K562 (cell line): ENCODE measurements around the gene ARID3A. TPM values are rescaled to one million over a fixed set of nuclear protein-coding genes. Genes with fewer than 3 reads are reported as not detected.

ENCODE experiments used
- ATAC-seq: fragments of 200-7000 bp; cut with Tn5 transposase; 3 replicates; pipeline ENCODE4 v1.9.1; 2020; ENCODE audit warnings: moderate library complexity
- BruUV-seq: library from RNA; stranded (reverse); fragments of 400-500 nt; replicated peaks from 2 replicates; lab custom pipeline; 2021; lab: Mats Ljungman, UMichigan
- CTCF ChIA-PET: fragments of 300-600 bp; formaldehyde crosslinking; extraction: SDS; loops from one replicate; lab custom pipeline; 2021; ENCODE audit warnings: low intra/inter-chr PET ratio; lab: Yijun Ruan, JAX
- POLR2A ChIA-PET: fragments of 300-600, 350-650 bp; sonication (Branson Sonifier 250); formaldehyde crosslinking; extraction: SDS; loops from one replicate; lab custom pipeline; 2021; ENCODE audit warnings: antibody characterized with exemption, inconsistent platforms; lab: Yijun Ruan, JAX
- DNase-seq, 4 experiments: peaks; one replicate each; pipeline versions ENCODE4 v3.0.0 to v3.0.0-alpha.2; 2011 to 2018; ENCODE audit warnings: low spot score in 3 of 4, mixed read lengths in 3 of 4; ENCODE audit errors: extremely low read depth in 1 of 4
- FAIRE-seq: peaks from 2 replicates; lab custom pipeline; 2011; peaks lifted over from hg19 to GRCh38; lab: Jason Lieb, UNC
- H2AFZ ChIP-seq: 2 replicates; pipeline ENCODE4 v1.6.0; 2011; ENCODE audit warnings: low read depth, low read length, control low read depth, inconsistent platforms
- H3K27ac ChIP-seq: fragments of 200-600 bp; 3 replicates; pipeline ENCODE4 v1.8.0; 2011; ENCODE audit warnings: low read depth, mild to moderate bottlenecking, control low read depth, inconsistent platforms, low read length, moderate library complexity, mixed read lengths; ENCODE audit errors: extremely low read depth
- H3K27me3 ChIP-seq, 2 experiments: fragments of 300-600 bp in 1 of 2; 2 replicates in 1 of 2; 3 replicates in 1 of 2; pipeline versions ENCODE4 v1.6.0 to v1.8.0; 2011; ENCODE audit warnings: inconsistent platforms in 2 of 2, low read length in 2 of 2, mild to moderate bottlenecking in 1 of 2, mixed read lengths in 1 of 2, moderate library complexity in 1 of 2; ENCODE audit not compliant: control insufficient read depth in 2 of 2, insufficient read depth in 2 of 2
- H3K36me3 ChIP-seq: fragments of 300-600 bp; 3 replicates; pipeline ENCODE4 v1.8.0; 2011; ENCODE audit warnings: mild to moderate bottlenecking, low read length, inconsistent platforms; ENCODE audit not compliant: control insufficient read depth, insufficient read depth
- H3K4me1 ChIP-seq, 2 experiments: fragments of 200-600 bp in 1 of 2; replicated peaks in 1 of 2; 2 replicates in 1 of 2; 3 replicates in 1 of 2; pipeline versions ENCODE4 v1.5.1 to v1.8.0; 2011; ENCODE audit warnings: inconsistent platforms in 2 of 2, low read length in 2 of 2, mild to moderate bottlenecking in 1 of 2, mixed read lengths in 1 of 2, moderate library complexity in 1 of 2; ENCODE audit not compliant: control insufficient read depth in 2 of 2, insufficient read depth in 2 of 2
- H3K4me2 ChIP-seq: 2 replicates; pipeline ENCODE4 v1.6.1; 2011; ENCODE audit warnings: low read length, control low read depth, inconsistent platforms, mixed read lengths; ENCODE audit not compliant: insufficient read depth
- H3K4me3 ChIP-seq: fragments of 200-600 bp; sonication (generic), shearing (Covaris generic); 2 replicates; pipeline ENCODE4 v1.5.1; 2016; ENCODE audit warnings: control low read depth, inconsistent platforms
- H3K79me2 ChIP-seq: fragments of 200-600 bp; 3 replicates; pipeline ENCODE4 v1.8.0; 2011; ENCODE audit warnings: low read length, inconsistent platforms; ENCODE audit not compliant: control insufficient read depth, insufficient read depth
- H3K9ac ChIP-seq, 2 experiments: 2 replicates each; pipeline versions ENCODE4 v1.6.0 to v1.6.1; 2011; ENCODE audit warnings: low read depth in 2 of 2, low read length in 2 of 2, control low read depth in 1 of 2, inconsistent platforms in 1 of 2, mild to moderate bottlenecking in 1 of 2, mixed read lengths in 1 of 2; ENCODE audit not compliant: insufficient read depth in 1 of 2
- H3K9me1 ChIP-seq: one replicate; pipeline ENCODE4 v1.6.0; 2011; ENCODE audit warnings: inconsistent platforms, mild to moderate bottlenecking, low read length, moderate library complexity; ENCODE audit not compliant: control insufficient read depth, insufficient read depth
- H3K9me3 ChIP-seq: replicated peaks from 2 replicates; pipeline ENCODE4 v1.5.1; 2011; ENCODE audit warnings: low read depth, low read length, inconsistent platforms; ENCODE audit not compliant: control insufficient read depth, insufficient read depth
- H4K20me1 ChIP-seq: replicated peaks from 2 replicates; pipeline ENCODE4 v1.6.1; 2011; ENCODE audit warnings: low read length, inconsistent platforms, mixed read lengths; ENCODE audit not compliant: control insufficient read depth, insufficient read depth
- DPF2 ChIP-seq: fragments of 450-650 bp; IDR thresholded peaks from 2 replicates; pipeline ENCODE4 v1.6.1; 2016
- PHTF2 ChIP-seq: fragments of 250-450 bp; sonication (Bioruptor Pico); IDR thresholded peaks from 2 replicates; pipeline ENCODE4 v1.5.0; 2021; ENCODE audit warnings: mild to moderate bottlenecking
- POLR2G ChIP-seq: fragments of 200-400 bp; formaldehyde crosslinking; IDR thresholded peaks from 2 replicates; pipeline ENCODE4 v1.6.1; 2017; ENCODE audit warnings: low read depth, mild to moderate bottlenecking, antibody characterized with exemption, low read length, moderate library complexity
- XRCC4 ChIP-seq: IDR thresholded peaks from one replicate; pipeline ENCODE4 v1.6.1; 2011; ENCODE audit not compliant: insufficient read depth, insufficient read length; ENCODE audit errors: extremely low read depth
- ZC3H4 ChIP-seq: sonication (generic); formaldehyde crosslinking; IDR thresholded peaks from 2 replicates; pipeline ENCODE4 v1.9.0; 2021; ENCODE audit warnings: missing genetic modification reagents, borderline replicate concordance
- WGBS: fragments of 100-300 bp; shearing (Covaris generic); methylation state at CpG from one replicate; pipeline ENCODE4 v1.1.6; 2016; ENCODE audit warnings: low coverage, mixed read lengths; ENCODE audit not compliant: insufficient coverage; ENCODE audit errors: missing lambda C conversion rate; 5-methylcytosine and 5-hydroxymethylcytosine counted together
- in situ Hi-C: fragments of 300-500 bp; cut with MboI; formaldehyde crosslinking; loops from 4 replicates; pipeline ENCODE4 v1.15.0; 2018; ENCODE audit warnings: inconsistent platforms, mixed read lengths
- intact Hi-C: fragments of 100-400 bp; cut with micrococcal nuclease; formaldehyde crosslinking; loops from 2 replicates; pipeline ENCODE4 v1.14.2; 2022
- polyA plus RNA-seq, 8 experiments: library from polyadenylated mRNA; depleted of rRNA in 4 of 8; stranded (reverse) in 5 of 8; unstranded in 3 of 8; fragments of >200 nt; fragmentation: Nextera tagmentation in 2 of 8; fragmentation: Illumina TruSeq in 1 of 8; extraction: Ambion mirVana in 2 of 8; extraction: Trizol in 1 of 8; gene quantifications; 2 replicates each; pipeline versions ENCODE4 v1.2.1 to v1.2.3, GENCODE V29; 2011 to 2014; ENCODE audit warnings: inconsistent platforms in 1 of 8, missing spikeins in 1 of 8
- total RNA-seq, 7 experiments: library from RNA; depleted of rRNA in 6 of 7; stranded (reverse); fragments of >200 nt in 6 of 7; fragmentation: Illumina TruSeq in 2 of 7; extraction: Trizol in 2 of 7; gene quantifications; 2 replicates each; pipeline versions ENCODE4 v1.2.1 to v1.2.3, GENCODE V29; 2011 to 2021; ENCODE audit warnings: low replicate concordance in 1 of 7
- TF ChIP-seq, protein P1 (sequence below), 3 experiments: IDR thresholded peaks in 2 of 3; conservative IDR thresholded peaks in 1 of 3; 2 replicates each; pipeline ENCODE4 v1.5.1; 2011 to 2012; ENCODE audit warnings: low read length in 3 of 3, mild to moderate bottlenecking in 3 of 3, control low read depth in 2 of 3, improper control_type of control experiment in 1 of 3, inconsistent platforms in 1 of 3, low read depth in 1 of 3, mixed read lengths in 1 of 3, moderate library complexity in 1 of 3; ENCODE audit not compliant: insufficient read depth in 2 of 3
- TF ChIP-seq, protein P2 (sequence below), 2 experiments: fragments of 450-650 bp; formaldehyde crosslinking in 1 of 2; IDR thresholded peaks; 2 replicates each; pipeline versions ENCODE4 v1.4.0 to v1.6.1; 2014 to 2020; ENCODE audit warnings: mild to moderate bottlenecking in 2 of 2, borderline replicate concordance in 1 of 2, low read depth in 1 of 2
- TF ChIP-seq, protein P3 (sequence below): sonication (generic); formaldehyde crosslinking; IDR thresholded peaks from 2 replicates; pipeline ENCODE4 v1.8.0; 2022; ENCODE audit warnings: missing genetic modification reagents, mild to moderate bottlenecking, moderate library complexity, borderline replicate concordance

The ARID3A gene
- total and polyA plus RNA-seq, 9 of the 15 experiments (the other 6 are each of a cell fraction or from before 2014, with no cell fraction given), result 1.4 to 118 (median 31.2) TPM

DNA sequence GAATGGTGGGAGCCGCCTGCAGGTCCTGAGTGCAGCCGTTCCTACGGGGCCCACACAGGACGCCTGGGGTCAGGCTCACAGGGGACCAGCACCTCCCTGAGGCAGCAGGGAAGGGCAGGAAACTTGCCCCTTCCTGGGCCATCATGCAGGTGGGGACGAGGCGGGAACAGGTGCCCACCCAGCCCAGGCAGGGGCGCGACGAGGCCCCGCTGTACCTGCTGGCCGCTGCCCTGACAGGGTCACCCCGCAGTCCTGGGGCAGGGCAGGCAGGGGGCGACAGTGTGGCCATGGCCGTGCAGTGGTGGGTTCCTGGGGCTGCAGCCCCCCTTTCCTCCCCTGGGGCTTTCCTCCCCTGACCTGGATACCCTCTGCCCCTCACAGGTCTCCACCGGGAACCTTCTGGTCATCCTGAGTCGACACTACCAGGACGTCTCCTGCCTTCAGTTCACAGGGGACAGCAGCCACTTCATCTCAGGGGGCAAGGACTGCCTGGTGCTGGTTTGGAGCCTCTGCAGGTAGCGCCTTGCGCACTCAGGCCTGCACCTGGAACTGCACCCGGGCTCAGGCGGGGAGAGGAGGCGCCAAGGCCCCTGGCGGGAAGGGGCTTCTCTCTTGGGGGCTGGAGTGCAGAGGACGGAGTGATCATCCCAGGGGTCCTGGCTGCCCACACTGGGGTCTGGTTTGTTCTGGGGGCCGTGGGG, 63.7 kb downstream of the ARID3A start (continued):
- TF ChIP-seq, protein P1, sequence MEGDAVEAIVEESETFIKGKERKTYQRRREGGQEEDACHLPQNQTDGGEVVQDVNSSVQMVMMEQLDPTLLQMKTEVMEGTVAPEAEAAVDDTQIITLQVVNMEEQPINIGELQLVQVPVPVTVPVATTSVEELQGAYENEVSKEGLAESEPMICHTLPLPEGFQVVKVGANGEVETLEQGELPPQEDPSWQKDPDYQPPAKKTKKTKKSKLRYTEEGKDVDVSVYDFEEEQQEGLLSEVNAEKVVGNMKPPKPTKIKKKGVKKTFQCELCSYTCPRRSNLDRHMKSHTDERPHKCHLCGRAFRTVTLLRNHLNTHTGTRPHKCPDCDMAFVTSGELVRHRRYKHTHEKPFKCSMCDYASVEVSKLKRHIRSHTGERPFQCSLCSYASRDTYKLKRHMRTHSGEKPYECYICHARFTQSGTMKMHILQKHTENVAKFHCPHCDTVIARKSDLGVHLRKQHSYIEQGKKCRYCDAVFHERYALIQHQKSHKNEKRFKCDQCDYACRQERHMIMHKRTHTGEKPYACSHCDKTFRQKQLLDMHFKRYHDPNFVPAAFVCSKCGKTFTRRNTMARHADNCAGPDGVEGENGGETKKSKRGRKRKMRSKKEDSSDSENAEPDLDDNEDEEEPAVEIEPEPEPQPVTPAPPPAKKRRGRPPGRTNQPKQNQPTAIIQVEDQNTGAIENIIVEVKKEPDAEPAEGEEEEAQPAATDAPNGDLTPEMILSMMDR (IDR thresholded peaks at IDR 0.05 in 2 of 3, conservative IDR thresholded peaks at IDR 0.05 in 1 of 3; ENCODE audit: insufficient read depth in 2 of 3, low read depth in 1 of 3, low read length in 3 of 3), result peak; percentile 23 to 54 (median 24); a peak in 5 of 6 replicates
- TF ChIP-seq PHTF2 (CRISPR knock-in tag), result no peak
- TF ChIP-seq POLR2G, result peak; percentile 35
- TF ChIP-seq, all 486 proteins: peak for 7

DNA sequence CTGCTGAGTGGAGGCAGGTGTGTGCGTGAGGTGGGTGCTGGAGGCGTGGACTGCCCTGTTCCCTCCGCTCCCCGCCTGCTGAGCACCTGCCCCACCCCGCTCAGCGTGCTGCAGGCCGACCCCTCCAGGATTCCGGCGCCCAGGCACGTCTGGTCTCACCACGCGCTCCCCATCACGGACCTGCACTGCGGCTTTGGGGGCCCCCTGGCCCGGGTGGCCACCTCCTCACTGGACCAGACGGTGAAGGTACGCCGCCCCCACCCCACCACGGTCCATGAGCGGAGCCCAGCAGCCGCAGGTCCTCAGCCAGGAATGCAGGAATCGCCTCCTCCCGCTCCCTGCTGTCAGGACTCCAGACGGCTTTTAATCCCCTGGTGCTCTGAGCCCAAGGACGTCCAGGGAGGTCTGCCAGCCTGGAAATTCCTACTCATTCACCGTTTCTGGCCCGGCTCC, 64.3 kb downstream of the ARID3A start:
- in situ Hi-C loops, result no loop called here
- DNase-seq (no peak), ATAC-seq (no peak), FAIRE-seq (no peak)
- intact Hi-C loops, result no loop called here
- Histone ChIP-seq H4K20me1 (no peaks in the 10 kb centered on the region; the same call in 1 of the 2 replicates), H3K4me2 (no peak overlapping the region), H3K27me3 (no peaks in the 10 kb centered on the region), H3K9me1 (peaks cover 3% of the 10 kb centered on the region), H3K4me1 (peaks cover 7 to 79% of the 10 kb centered on the region in 2 experiments; a peak in 4 of 5 replicates), H3K27ac (no peak overlapping the region), H3K9ac (no peak overlapping the region), H3K4me3 (no peak overlapping the region), H3K36me3 (peaks cover 89% of the 10 kb centered on the region; the same call in 2 of the 3 replicates), H2AFZ (no peak overlapping the region), H3K9me3 (no peaks in the 10 kb centered on the region)
- BruUV-seq, result no TSS peak
- ChIA-PET POLR2A (interaction anchor here (0.9 kb wide), 1 partner anchor 254 kb away, joined by 3 read pairs; no protein-coding TSS in a partner anchor), CTCF (no interaction called here)
- 87% methylated on average over 22 of the region's 27 CpGs for WGBS
- TF ChIP-seq DPF2 (no peak), ZC3H4 (no peak), XRCC4 (no peak)
- TF ChIP-seq, protein P2, sequence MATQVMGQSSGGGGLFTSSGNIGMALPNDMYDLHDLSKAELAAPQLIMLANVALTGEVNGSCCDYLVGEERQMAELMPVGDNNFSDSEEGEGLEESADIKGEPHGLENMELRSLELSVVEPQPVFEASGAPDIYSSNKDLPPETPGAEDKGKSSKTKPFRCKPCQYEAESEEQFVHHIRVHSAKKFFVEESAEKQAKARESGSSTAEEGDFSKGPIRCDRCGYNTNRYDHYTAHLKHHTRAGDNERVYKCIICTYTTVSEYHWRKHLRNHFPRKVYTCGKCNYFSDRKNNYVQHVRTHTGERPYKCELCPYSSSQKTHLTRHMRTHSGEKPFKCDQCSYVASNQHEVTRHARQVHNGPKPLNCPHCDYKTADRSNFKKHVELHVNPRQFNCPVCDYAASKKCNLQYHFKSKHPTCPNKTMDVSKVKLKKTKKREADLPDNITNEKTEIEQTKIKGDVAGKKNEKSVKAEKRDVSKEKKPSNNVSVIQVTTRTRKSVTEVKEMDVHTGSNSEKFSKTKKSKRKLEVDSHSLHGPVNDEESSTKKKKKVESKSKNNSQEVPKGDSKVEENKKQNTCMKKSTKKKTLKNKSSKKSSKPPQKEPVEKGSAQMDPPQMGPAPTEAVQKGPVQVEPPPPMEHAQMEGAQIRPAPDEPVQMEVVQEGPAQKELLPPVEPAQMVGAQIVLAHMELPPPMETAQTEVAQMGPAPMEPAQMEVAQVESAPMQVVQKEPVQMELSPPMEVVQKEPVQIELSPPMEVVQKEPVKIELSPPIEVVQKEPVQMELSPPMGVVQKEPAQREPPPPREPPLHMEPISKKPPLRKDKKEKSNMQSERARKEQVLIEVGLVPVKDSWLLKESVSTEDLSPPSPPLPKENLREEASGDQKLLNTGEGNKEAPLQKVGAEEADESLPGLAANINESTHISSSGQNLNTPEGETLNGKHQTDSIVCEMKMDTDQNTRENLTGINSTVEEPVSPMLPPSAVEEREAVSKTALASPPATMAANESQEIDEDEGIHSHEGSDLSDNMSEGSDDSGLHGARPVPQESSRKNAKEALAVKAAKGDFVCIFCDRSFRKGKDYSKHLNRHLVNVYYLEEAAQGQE (IDR thresholded peaks at IDR 0.05; ENCODE audit: borderline replicate concordance), result no peak
- TF ChIP-seq, protein P2 (CRISPR knock-in tag; IDR thresholded peaks at IDR 0.05; ENCODE audit: low read depth), result no peak
- TF ChIP-seq, protein P3, sequence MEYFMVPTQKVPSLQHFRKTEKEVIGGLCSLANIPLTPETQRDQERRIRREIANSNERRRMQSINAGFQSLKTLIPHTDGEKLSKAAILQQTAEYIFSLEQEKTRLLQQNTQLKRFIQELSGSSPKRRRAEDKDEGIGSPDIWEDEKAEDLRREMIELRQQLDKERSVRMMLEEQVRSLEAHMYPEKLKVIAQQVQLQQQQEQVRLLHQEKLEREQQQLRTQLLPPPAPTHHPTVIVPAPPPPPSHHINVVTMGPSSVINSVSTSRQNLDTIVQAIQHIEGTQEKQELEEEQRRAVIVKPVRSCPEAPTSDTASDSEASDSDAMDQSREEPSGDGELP, result no peak
- TF ChIP-seq, all 486 proteins: peak for 0
- peaks cover 9% of the 10 kb centered on the region for H3K79me2 ChIP-seq
